Fibroblast of lung (primary cell): ENCODE measurements around the gene SEPTIN8.

ENCODE experiments used
- EZH2 ChIP-seq: IDR thresholded peaks from 2 replicates; pipeline ENCODE4 v1.5.1; 2012; ENCODE audit warnings: low read length, control low read depth, mild to moderate bottlenecking; ENCODE audit errors: missing control alignments
- TF ChIP-seq, protein P1 (sequence below), 2 donors: IDR thresholded peaks in 1 of 2; conservative IDR thresholded peaks in 1 of 2; 1 replicate in 1 of 2; 2 replicates in 1 of 2; pipeline ENCODE4 v1.5.1; 2011 to 2012; ENCODE audit warnings: low read length in 2 of 2, control low read depth in 1 of 2, inconsistent platforms in 1 of 2, low read depth in 1 of 2, mild to moderate bottlenecking in 1 of 2

GRCh38 chr5:132785864-132786263, 8.8 kb upstream of the SEPTIN8 start:
- no peak for TF ChIP-seq EZH2
- TF ChIP-seq, protein P1, sequence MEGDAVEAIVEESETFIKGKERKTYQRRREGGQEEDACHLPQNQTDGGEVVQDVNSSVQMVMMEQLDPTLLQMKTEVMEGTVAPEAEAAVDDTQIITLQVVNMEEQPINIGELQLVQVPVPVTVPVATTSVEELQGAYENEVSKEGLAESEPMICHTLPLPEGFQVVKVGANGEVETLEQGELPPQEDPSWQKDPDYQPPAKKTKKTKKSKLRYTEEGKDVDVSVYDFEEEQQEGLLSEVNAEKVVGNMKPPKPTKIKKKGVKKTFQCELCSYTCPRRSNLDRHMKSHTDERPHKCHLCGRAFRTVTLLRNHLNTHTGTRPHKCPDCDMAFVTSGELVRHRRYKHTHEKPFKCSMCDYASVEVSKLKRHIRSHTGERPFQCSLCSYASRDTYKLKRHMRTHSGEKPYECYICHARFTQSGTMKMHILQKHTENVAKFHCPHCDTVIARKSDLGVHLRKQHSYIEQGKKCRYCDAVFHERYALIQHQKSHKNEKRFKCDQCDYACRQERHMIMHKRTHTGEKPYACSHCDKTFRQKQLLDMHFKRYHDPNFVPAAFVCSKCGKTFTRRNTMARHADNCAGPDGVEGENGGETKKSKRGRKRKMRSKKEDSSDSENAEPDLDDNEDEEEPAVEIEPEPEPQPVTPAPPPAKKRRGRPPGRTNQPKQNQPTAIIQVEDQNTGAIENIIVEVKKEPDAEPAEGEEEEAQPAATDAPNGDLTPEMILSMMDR (conservative IDR thresholded peaks at IDR 0.05 in 1 of 2, IDR thresholded peaks at IDR 0.05 in 1 of 2; ENCODE audit: low read depth in 1 of 2, low read length in 2 of 2) = no peak
